Measurements from ENCODE around the gene TGM3. TPM values are rescaled to one million over a fixed set of nuclear protein-coding genes. Genes with fewer than 3 reads are reported as not detected.

The TGM3 gene
- 0.02 TPM for total RNA-seq (2013)
- polyA plus RNA-seq (not detected), polyA minus RNA-seq (not detected in 2 replicates), total RNA-seq (0 to 0.08 (median 0) reads per million in 11 experiments)

DNA sequence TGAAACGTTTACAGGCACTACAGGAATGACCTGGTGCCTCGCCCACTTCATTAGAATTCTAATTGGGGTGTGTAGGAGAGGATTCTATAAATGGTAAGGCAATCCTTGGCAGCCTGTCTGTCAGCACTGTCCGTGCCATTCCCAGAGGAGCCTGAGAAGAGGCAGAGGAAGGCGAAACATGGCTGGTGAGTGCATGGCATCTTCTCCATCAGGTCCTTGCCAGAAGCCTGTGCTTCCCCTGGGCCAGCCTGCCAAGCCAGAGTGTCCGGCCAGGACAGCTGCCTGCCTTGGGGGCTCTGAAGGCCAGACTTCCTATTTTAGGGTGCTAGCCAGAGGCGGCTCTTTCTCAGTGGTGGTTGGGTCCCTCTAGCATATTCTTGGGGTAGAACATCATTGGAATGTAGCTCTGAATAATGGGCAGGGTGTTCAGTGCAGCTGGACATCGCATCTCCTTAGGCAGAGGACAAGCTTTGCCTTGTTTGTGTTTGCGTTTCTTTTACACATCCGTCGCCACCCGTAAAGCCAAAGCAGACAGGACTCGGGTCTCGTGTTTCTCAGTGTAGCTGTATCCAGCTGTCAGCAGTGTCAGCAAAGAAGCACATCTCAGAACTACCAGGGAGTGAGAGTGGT is at the start of gene TGM3:
Gene TGM3 (plus strand): TSS at position 116 of the 630 bp plus-strand sequence. CDS start 63 bp downstream, at position 179.
- H3K4me2 ChIP-seq (replicated peaks; ENCODE audit: extremely low read depth, low read length, poor library complexity, severe bottlenecking), result no peak within 1 kb of the TSS
- no peak within 1 kb of the TSS for H3K4me3 ChIP-seq (replicated peaks in 1 of 3; ENCODE audit: low read depth in 2 of 3, low read length in 3 of 3)
- H3K79me2 ChIP-seq (ENCODE audit: insufficient read depth, low read length), result no peaks in the 10 kb centered on the region
- Mint-ChIP-seq H3K4me3 (no peak within 1 kb of the TSS), H3K36me3 (peaks cover 5% of the 10 kb centered on the region in 2 donors), H3K27ac (peak within 1 kb of the TSS in 5 of 7 donors; percentile 37 to 78 (median 49)), H3K4me1 (peaks cover 72% of the 10 kb centered on the region), H3K27me3 (ENCODE audit: low read depth in 3 of 3) (peaks cover 0 to 3% (median 1%) of the 10 kb centered on the region in 3 donors), H3K9me3 (peaks cover 0 to 5% (median 0%) of the 10 kb centered on the region in 7 donors)
- H3K27ac ChIP-seq (ENCODE audit: low read depth in 1 of 2, low read length in 2 of 2), result no peak within 1 kb of the TSS
- no peaks in the 10 kb centered on the region for H3K9me3 ChIP-seq (replicated peaks in 1 of 2; ENCODE audit: control insufficient read depth in 1 of 2, insufficient read depth in 1 of 2, low read length in 2 of 2)
- TF ChIP-seq, protein P1, sequence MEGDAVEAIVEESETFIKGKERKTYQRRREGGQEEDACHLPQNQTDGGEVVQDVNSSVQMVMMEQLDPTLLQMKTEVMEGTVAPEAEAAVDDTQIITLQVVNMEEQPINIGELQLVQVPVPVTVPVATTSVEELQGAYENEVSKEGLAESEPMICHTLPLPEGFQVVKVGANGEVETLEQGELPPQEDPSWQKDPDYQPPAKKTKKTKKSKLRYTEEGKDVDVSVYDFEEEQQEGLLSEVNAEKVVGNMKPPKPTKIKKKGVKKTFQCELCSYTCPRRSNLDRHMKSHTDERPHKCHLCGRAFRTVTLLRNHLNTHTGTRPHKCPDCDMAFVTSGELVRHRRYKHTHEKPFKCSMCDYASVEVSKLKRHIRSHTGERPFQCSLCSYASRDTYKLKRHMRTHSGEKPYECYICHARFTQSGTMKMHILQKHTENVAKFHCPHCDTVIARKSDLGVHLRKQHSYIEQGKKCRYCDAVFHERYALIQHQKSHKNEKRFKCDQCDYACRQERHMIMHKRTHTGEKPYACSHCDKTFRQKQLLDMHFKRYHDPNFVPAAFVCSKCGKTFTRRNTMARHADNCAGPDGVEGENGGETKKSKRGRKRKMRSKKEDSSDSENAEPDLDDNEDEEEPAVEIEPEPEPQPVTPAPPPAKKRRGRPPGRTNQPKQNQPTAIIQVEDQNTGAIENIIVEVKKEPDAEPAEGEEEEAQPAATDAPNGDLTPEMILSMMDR (IDR thresholded peaks at IDR 0.05), result no peak
- no peaks in the 10 kb centered on the region for H3K27me3 ChIP-seq (ENCODE audit: control insufficient read depth in 2 of 2, insufficient read depth in 2 of 2, low read length in 2 of 2)
- DNase-seq, result no peak
- H2AFZ ChIP-seq (ENCODE audit: insufficient read depth, low read depth, low read length, poor library complexity, severe bottlenecking), result no peak within 1 kb of the TSS
- WGBS (ENCODE audit: insufficient coverage), result 75% methylated on average over 7 of the region's 13 CpGs
- intact Hi-C loops (cut with micrococcal nuclease), result loop anchor here in 1 of 2 donors (10.0 kb wide), 1 partner anchor 159 kb away; no protein-coding TSS in a partner anchor
- H4K20me1 ChIP-seq (ENCODE audit: insufficient read depth, low read length), result no peaks in the 10 kb centered on the region
- peaks cover 60 to 80% of the 10 kb centered on the region in 2 donors for H3K4me1 ChIP-seq (ENCODE audit: control insufficient read depth in 1 of 2, insufficient read depth in 2 of 2, low read length in 2 of 2)
- no peak within 1 kb of the TSS for H3K9ac ChIP-seq (ENCODE audit: insufficient read depth, low read length, poor library complexity, severe bottlenecking)
- no peaks in the 10 kb centered on the region for H3K36me3 ChIP-seq (replicated peaks in 1 of 2; ENCODE audit: control insufficient read depth in 1 of 2, insufficient read depth in 2 of 2, low read length in 2 of 2)

GRCh38 chr20:2246069-2246491 is 49.7 kb upstream of the TGM3 start:
- H3K36me3 Mint-ChIP-seq, result peaks cover 0 to 4% of the 10 kb centered on the region in 2 donors
- Histone ChIP-seq H3K27me3 (ENCODE audit: control insufficient read depth in 2 of 2, insufficient read depth in 2 of 2, low read length in 2 of 2) (peaks cover 11 to 13% of the 10 kb centered on the region in 2 donors), H3K4me3 (replicated peaks in 1 of 3; ENCODE audit: low read depth in 2 of 3, low read length in 3 of 3) (no peak overlapping the region), H3K36me3 (replicated peaks in 1 of 2; ENCODE audit: control insufficient read depth in 1 of 2, insufficient read depth in 2 of 2, low read length in 2 of 2) (no peaks in the 10 kb centered on the region), H4K20me1 (ENCODE audit: insufficient read depth, low read length) (no peaks in the 10 kb centered on the region), H3K4me1 (ENCODE audit: control insufficient read depth in 1 of 2, insufficient read depth in 2 of 2, low read length in 2 of 2) (peaks cover 0 to under 1% of the 10 kb centered on the region in 2 donors), H3K27ac (ENCODE audit: low read depth in 1 of 2, low read length in 2 of 2) (no peak overlapping the region), H3K9ac (ENCODE audit: insufficient read depth, low read length, poor library complexity, severe bottlenecking) (no peak overlapping the region), H3K79me2 (ENCODE audit: insufficient read depth, low read length) (no peaks in the 10 kb centered on the region), H3K9me3 (replicated peaks in 1 of 2; ENCODE audit: control insufficient read depth in 1 of 2, insufficient read depth in 1 of 2, low read length in 2 of 2) (no peaks in the 10 kb centered on the region), H3K4me2 (replicated peaks; ENCODE audit: extremely low read depth, low read length, poor library complexity, severe bottlenecking) (no peak overlapping the region), H2AFZ (ENCODE audit: insufficient read depth, low read depth, low read length, poor library complexity, severe bottlenecking) (no peak overlapping the region)
- no peak for DNase-seq
- peak overlapping the region in 1 of 2 donors; percentile 16 for H3K4me3 Mint-ChIP-seq
- intact Hi-C loops (cut with micrococcal nuclease), result no loop called here
- peaks cover 29 to 61% (median 41%) of the 10 kb centered on the region in 3 donors for H3K27me3 Mint-ChIP-seq (ENCODE audit: low read depth in 3 of 3)
- H3K27ac Mint-ChIP-seq, result no peak overlapping the region
- peaks cover 0 to 3% (median 0%) of the 10 kb centered on the region in 7 donors for H3K9me3 Mint-ChIP-seq
- peaks cover 1% of the 10 kb centered on the region for H3K4me1 Mint-ChIP-seq
- WGBS (ENCODE audit: insufficient coverage), result 100% methylated on average over 2 of the region's 3 CpGs
- TF ChIP-seq, protein P1 (IDR thresholded peaks at IDR 0.05), result no peak

All from CD14-positive monocyte (primary cell).